ENCODE measurements around the gene IL1RAP.

- TF ChIP-seq CTCF (IDR thresholded peaks at IDR 0.05) (no peak), POLR2A (IDR thresholded peaks at IDR 0.05) (no peak), POLR2AphosphoS5 (IDR thresholded peaks at IDR 0.05) (no peak)
These were observed 81.9 kb downstream of the IL1RAP start for GRCh38 chr3:190595807-190596206.
